H1 (cell line): ENCODE data around the gene AARSD1.

Source experiments
- EZH2 ChIP-seq: fragments of 200-600 bp; sonication (generic); IDR thresholded peaks from 2 replicates; pipeline ENCODE4 v1.7.1; 2012; ENCODE audit warnings: low read depth, mild to moderate bottlenecking, moderate library complexity, low read length, inconsistent platforms; ENCODE audit not compliant: severe bottlenecking
- NANOG ChIP-seq: IDR thresholded peaks from 2 replicates; pipeline ENCODE4 v1.6.1; 2011; ENCODE audit warnings: low read length, low read depth, mild to moderate bottlenecking, inconsistent platforms; ENCODE audit not compliant: insufficient read depth, poor library complexity, severe bottlenecking
- POLR2A ChIP-seq, 2 experiments: IDR thresholded peaks; 1 replicate in 1 of 2; 2 replicates in 1 of 2; pipeline ENCODE4 v1.6.1; 2011; ENCODE audit warnings: low read depth in 2 of 2, low read length in 2 of 2, mild to moderate bottlenecking in 2 of 2; ENCODE audit errors: control extremely low read depth in 1 of 2
- RAD21 ChIP-seq, 2 experiments: IDR thresholded peaks in 1 of 2; conservative IDR thresholded peaks in 1 of 2; 2 replicates each; pipeline ENCODE4 v1.6.1; 2011; ENCODE audit warnings: low read depth in 2 of 2, low read length in 2 of 2, improper control_type of control experiment in 1 of 2, inconsistent platforms in 1 of 2, mild to moderate bottlenecking in 1 of 2, moderate library complexity in 1 of 2
- SIX5 ChIP-seq: IDR thresholded peaks from 2 replicates; pipeline ENCODE4 v1.6.1; 2011; ENCODE audit warnings: mild to moderate bottlenecking, low read depth, low read length
- TF ChIP-seq, protein P1 (sequence below), 3 experiments: IDR thresholded peaks; 1 replicate in 2 of 3; 2 replicates in 1 of 3; pipeline versions ENCODE4 v1.5.1 to v1.6.1; 2011; ENCODE audit warnings: low read length in 3 of 3, mild to moderate bottlenecking in 3 of 3, inconsistent platforms in 2 of 3, low read depth in 1 of 3, moderate library complexity in 1 of 3; ENCODE audit not compliant: insufficient read depth in 1 of 3; ENCODE audit errors: control extremely low read depth in 1 of 3
- TF ChIP-seq, protein P2 (sequence below): IDR thresholded peaks from 2 replicates; pipeline ENCODE4 v1.6.1; 2012; ENCODE audit warnings: inconsistent platforms
- TF ChIP-seq, protein P3 (sequence below): IDR thresholded peaks from 2 replicates; pipeline ENCODE4 v1.6.1; 2012; ENCODE audit warnings: low read length, inconsistent platforms

DNA sequence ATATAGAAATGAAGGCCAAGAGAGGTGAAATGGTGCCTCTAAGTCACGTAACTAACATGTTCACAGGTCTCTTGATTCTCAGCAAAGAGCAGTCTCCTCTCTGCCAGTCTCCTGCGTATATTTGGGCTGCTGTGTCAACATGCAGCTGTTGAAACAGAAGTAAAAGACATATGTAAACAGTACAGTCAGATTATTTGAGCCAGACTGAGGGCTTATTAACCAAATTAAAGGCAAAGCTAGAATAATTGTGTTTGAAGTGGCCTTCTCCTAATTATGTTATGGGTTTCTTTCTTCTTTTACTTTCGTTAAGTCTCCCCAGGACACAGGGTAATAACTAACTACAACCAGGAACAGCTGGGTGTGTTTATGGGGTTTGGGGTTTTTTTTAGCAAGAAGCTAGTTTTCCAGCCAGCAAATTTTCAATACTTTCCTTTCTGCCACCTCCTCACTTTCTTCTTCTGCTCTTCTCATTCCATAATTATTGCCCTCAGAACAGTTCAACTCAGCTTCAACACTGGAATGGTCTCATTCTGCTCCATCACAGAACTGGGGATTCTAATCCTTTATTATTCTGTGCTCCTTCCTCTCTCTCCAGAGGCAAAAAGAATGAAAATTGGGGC is 45.2 kb downstream of the AARSD1 start:
- TF ChIP-seq SIX5 (no peak), POLR2A (IDR thresholded peaks at IDR 0.05; ENCODE audit: control extremely low read depth in 1 of 2, low read depth in 2 of 2, low read length in 2 of 2) (no peak), RAD21 (IDR thresholded peaks at IDR 0.05 in 1 of 2, conservative IDR thresholded peaks at IDR 0.05 in 1 of 2; ENCODE audit: low read depth in 2 of 2, low read length in 2 of 2) (no peak), NANOG (no peak), EZH2 (no peak)
- TF ChIP-seq, protein P1, sequence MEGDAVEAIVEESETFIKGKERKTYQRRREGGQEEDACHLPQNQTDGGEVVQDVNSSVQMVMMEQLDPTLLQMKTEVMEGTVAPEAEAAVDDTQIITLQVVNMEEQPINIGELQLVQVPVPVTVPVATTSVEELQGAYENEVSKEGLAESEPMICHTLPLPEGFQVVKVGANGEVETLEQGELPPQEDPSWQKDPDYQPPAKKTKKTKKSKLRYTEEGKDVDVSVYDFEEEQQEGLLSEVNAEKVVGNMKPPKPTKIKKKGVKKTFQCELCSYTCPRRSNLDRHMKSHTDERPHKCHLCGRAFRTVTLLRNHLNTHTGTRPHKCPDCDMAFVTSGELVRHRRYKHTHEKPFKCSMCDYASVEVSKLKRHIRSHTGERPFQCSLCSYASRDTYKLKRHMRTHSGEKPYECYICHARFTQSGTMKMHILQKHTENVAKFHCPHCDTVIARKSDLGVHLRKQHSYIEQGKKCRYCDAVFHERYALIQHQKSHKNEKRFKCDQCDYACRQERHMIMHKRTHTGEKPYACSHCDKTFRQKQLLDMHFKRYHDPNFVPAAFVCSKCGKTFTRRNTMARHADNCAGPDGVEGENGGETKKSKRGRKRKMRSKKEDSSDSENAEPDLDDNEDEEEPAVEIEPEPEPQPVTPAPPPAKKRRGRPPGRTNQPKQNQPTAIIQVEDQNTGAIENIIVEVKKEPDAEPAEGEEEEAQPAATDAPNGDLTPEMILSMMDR (IDR thresholded peaks at IDR 0.05; ENCODE audit: control extremely low read depth in 1 of 3, insufficient read depth in 1 of 3, low read depth in 1 of 3, low read length in 3 of 3) = no peak
- TF ChIP-seq, protein P2, sequence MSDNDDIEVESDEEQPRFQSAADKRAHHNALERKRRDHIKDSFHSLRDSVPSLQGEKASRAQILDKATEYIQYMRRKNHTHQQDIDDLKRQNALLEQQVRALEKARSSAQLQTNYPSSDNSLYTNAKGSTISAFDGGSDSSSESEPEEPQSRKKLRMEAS = no peak
- TF ChIP-seq, protein P3, sequence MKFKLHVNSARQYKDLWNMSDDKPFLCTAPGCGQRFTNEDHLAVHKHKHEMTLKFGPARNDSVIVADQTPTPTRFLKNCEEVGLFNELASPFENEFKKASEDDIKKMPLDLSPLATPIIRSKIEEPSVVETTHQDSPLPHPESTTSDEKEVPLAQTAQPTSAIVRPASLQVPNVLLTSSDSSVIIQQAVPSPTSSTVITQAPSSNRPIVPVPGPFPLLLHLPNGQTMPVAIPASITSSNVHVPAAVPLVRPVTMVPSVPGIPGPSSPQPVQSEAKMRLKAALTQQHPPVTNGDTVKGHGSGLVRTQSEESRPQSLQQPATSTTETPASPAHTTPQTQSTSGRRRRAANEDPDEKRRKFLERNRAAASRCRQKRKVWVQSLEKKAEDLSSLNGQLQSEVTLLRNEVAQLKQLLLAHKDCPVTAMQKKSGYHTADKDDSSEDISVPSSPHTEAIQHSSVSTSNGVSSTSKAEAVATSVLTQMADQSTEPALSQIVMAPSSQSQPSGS = no peak
